H9 (cell line): ENCODE results near the gene CCNB1. TPM values are rescaled to one million over a fixed set of nuclear protein-coding genes. Genes with fewer than 3 reads are reported as not detected.
"Not testable (repeated sequence)": the region's sequence is repeated elsewhere in the genome, so short reads cannot be mapped to it uniquely, and the experiment has no call there.

ENCODE experiments used
- DNase-seq: peaks from one replicate; pipeline ENCODE4 v3.0.0-alpha.2; 2017
- H2AFZ ChIP-seq: one replicate; pipeline ENCODE4 v1.6.1; 2013; ENCODE audit warnings: mild to moderate bottlenecking, low read length, control low read depth, moderate library complexity
- H2AK5ac ChIP-seq: 2 replicates; pipeline ENCODE4 v1.6.1; 2013; ENCODE audit warnings: low read length, control low read depth, mixed read lengths; ENCODE audit not compliant: insufficient read length
- H2BK120ac ChIP-seq: one replicate; pipeline ENCODE4 v1.6.1; 2013; ENCODE audit warnings: low read depth, mild to moderate bottlenecking, low read length, control low read depth, inconsistent platforms; ENCODE audit not compliant: poor library complexity, severe bottlenecking
- H2BK12ac ChIP-seq: 2 replicates; pipeline ENCODE4 v1.6.1; 2013; ENCODE audit warnings: low read length, control low read depth, mixed read lengths, low read depth; ENCODE audit not compliant: insufficient read length
- H2BK15ac ChIP-seq: 2 replicates; pipeline ENCODE4 v1.6.1; 2013; ENCODE audit warnings: low read depth, low read length, control low read depth
- H2BK20ac ChIP-seq: one replicate; pipeline ENCODE4 v1.6.1; 2013; ENCODE audit warnings: low read depth, mild to moderate bottlenecking, low read length, control low read depth, inconsistent platforms; ENCODE audit not compliant: poor library complexity, severe bottlenecking
- H2BK5ac ChIP-seq: 2 replicates; pipeline ENCODE4 v1.6.1; 2013; ENCODE audit warnings: low read length, control low read depth, mixed read lengths; ENCODE audit not compliant: insufficient read length
- H3K14ac ChIP-seq: 2 replicates; pipeline ENCODE4 v1.6.1; 2013; ENCODE audit warnings: low read length, control low read depth; ENCODE audit not compliant: insufficient read depth
- H3K18ac ChIP-seq: 2 replicates; pipeline ENCODE4 v1.6.1; 2013; ENCODE audit warnings: low read depth, mild to moderate bottlenecking, mixed read lengths, low read length, control low read depth; ENCODE audit not compliant: insufficient read length
- H3K23ac ChIP-seq: 2 replicates; pipeline ENCODE4 v1.6.1; 2013; ENCODE audit warnings: low read length, control low read depth, mixed read lengths, low read depth; ENCODE audit not compliant: insufficient read length
- H3K23me2 ChIP-seq: 2 replicates; pipeline ENCODE4 v1.6.1; 2013; ENCODE audit warnings: low read depth, mild to moderate bottlenecking, mixed read lengths, low read length, control low read depth; ENCODE audit not compliant: insufficient read length, poor library complexity, severe bottlenecking
- H3K27ac ChIP-seq: 2 replicates; pipeline ENCODE4 v1.5.1; 2013; ENCODE audit warnings: low read length, control low read depth, mixed read lengths, low read depth; ENCODE audit not compliant: insufficient read length
- H3K27me3 ChIP-seq: 2 replicates; pipeline ENCODE4 v1.6.1; 2013; ENCODE audit warnings: low read length, control low read depth, inconsistent platforms; ENCODE audit not compliant: insufficient read depth
- H3K4ac ChIP-seq: 2 replicates; pipeline ENCODE4 v1.6.1; 2013; ENCODE audit warnings: low read depth, mild to moderate bottlenecking, control low read depth, inconsistent platforms, low read length, moderate library complexity
- H3K4me1 ChIP-seq: 2 replicates; pipeline ENCODE4 v1.6.1; 2013; ENCODE audit warnings: low read length, control low read depth, inconsistent platforms; ENCODE audit not compliant: insufficient read depth
- H3K4me2 ChIP-seq: 2 replicates; pipeline ENCODE4 v1.6.1; 2013; ENCODE audit warnings: low read length, control low read depth, mixed read lengths; ENCODE audit not compliant: insufficient read length, insufficient read depth
- H3K56ac ChIP-seq: 2 replicates; pipeline ENCODE4 v1.6.1; 2013; ENCODE audit warnings: low read depth, mild to moderate bottlenecking, mixed read lengths, low read length, control low read depth; ENCODE audit not compliant: insufficient read length
- H3K79me1 ChIP-seq: 2 replicates; pipeline ENCODE4 v1.6.1; 2013; ENCODE audit warnings: low read depth, mild to moderate bottlenecking, moderate library complexity, low read length, control low read depth, inconsistent platforms; ENCODE audit not compliant: insufficient read depth, poor library complexity, severe bottlenecking
- H3K79me2 ChIP-seq: 2 replicates; pipeline ENCODE4 v1.6.1; 2013; ENCODE audit warnings: low read length, control low read depth, inconsistent platforms; ENCODE audit not compliant: insufficient read depth
- H3K9ac ChIP-seq: 2 replicates; pipeline ENCODE4 v1.6.1; 2013; ENCODE audit warnings: low read length, control low read depth, mixed read lengths; ENCODE audit not compliant: insufficient read length; ENCODE audit errors: extremely low read depth
- H3K9me3 ChIP-seq: one replicate; pipeline ENCODE4 v1.6.1; 2013; ENCODE audit warnings: low read depth, low read length, inconsistent platforms; ENCODE audit not compliant: control insufficient read depth
- H3T11ph ChIP-seq: one replicate; pipeline ENCODE4 v1.6.1; 2013; ENCODE audit warnings: mild to moderate bottlenecking, low read length, control low read depth, inconsistent platforms
- H4K20me1 ChIP-seq: one replicate; pipeline ENCODE4 v1.6.1; 2013; ENCODE audit not compliant: control insufficient read depth, insufficient read length, insufficient read depth
- H4K5ac ChIP-seq: 2 replicates; pipeline ENCODE4 v1.6.1; 2013; ENCODE audit warnings: low read depth, mild to moderate bottlenecking, mixed read lengths, low read length, control low read depth; ENCODE audit not compliant: insufficient read length
- H4K8ac ChIP-seq: replicated peaks from 2 replicates; pipeline ENCODE4 v1.6.1; 2013; ENCODE audit warnings: low read length, control low read depth, mixed read lengths, low read depth; ENCODE audit not compliant: insufficient read length
- H4K91ac ChIP-seq: 2 replicates; pipeline ENCODE4 v1.6.1; 2013; ENCODE audit warnings: low read depth, mild to moderate bottlenecking, moderate library complexity, mixed read lengths, low read length, control low read depth; ENCODE audit not compliant: insufficient read length
- H3K27ac Mint-ChIP-seq, 3 experiments: 2 replicates in 2 of 3; 3 replicates in 1 of 3; pipeline ENCODE4 v1.8.0; 2020 to 2021; ENCODE audit warnings: mixed read lengths in 3 of 3, mild to moderate bottlenecking in 1 of 3, moderate library complexity in 1 of 3
- H3K27me3 Mint-ChIP-seq: 2 replicates; pipeline ENCODE4 v1.8.0; 2021; ENCODE audit warnings: low read depth, mild to moderate bottlenecking, moderate library complexity, mixed read lengths
- H3K36me3 Mint-ChIP-seq, 3 experiments: 2 replicates in 2 of 3; 3 replicates in 1 of 3; pipeline ENCODE4 v1.8.0; 2020 to 2021; ENCODE audit warnings: low read depth in 3 of 3, mixed read lengths in 3 of 3; ENCODE audit not compliant: insufficient read depth in 1 of 3
- H3K4me1 Mint-ChIP-seq, 2 experiments: 2 replicates each; pipeline ENCODE4 v1.8.0; 2020; ENCODE audit warnings: mixed read lengths in 2 of 2
- H3K4me3 Mint-ChIP-seq, 2 experiments: 2 replicates in 1 of 2; 3 replicates in 1 of 2; pipeline ENCODE4 v1.8.0; 2020 to 2021; ENCODE audit warnings: mild to moderate bottlenecking in 2 of 2, mixed read lengths in 2 of 2, moderate library complexity in 1 of 2
- H3K9me3 Mint-ChIP-seq, 2 experiments: 2 replicates in 1 of 2; 3 replicates in 1 of 2; pipeline ENCODE4 v1.8.0; 2020; ENCODE audit warnings: mild to moderate bottlenecking in 2 of 2, mixed read lengths in 2 of 2, moderate library complexity in 1 of 2
- WGBS: extraction: QIAGEN DNeasy Blood & Tissue Kit; methylation state at CpG from one replicate; pipeline ENCODE4 v1.1.7; 2013; ENCODE audit warnings: missing lambda C conversion rate, low lambda C conversion rate, mixed read lengths; ENCODE audit not compliant: insufficient read length; ENCODE audit errors: extremely low coverage; 5-methylcytosine and 5-hydroxymethylcytosine counted together
- total RNA-seq: library from RNA; stranded (reverse); gene quantifications from 2 replicates; pipeline ENCODE4 v1.2.1, GENCODE V29; 2021

The CCNB1 gene
- total RNA-seq, 1 experiment from 2014 or later, result 310 TPM

GRCh38 chr5:69220833-69221232, 53.9 kb downstream of the CCNB1 start:
- H2BK20ac ChIP-seq, H3K27me3 Mint-ChIP-seq, H3K18ac ChIP-seq, H2AK5ac ChIP-seq, DNase-seq, H3K23me2 ChIP-seq, H3K9me3 ChIP-seq, H3K9me3 Mint-ChIP-seq, H2AFZ ChIP-seq, H2BK120ac ChIP-seq, H3K79me2 ChIP-seq, H4K20me1 ChIP-seq, H3K79me1 ChIP-seq, H3K27me3 ChIP-seq, H3K4me3 Mint-ChIP-seq, H2BK5ac ChIP-seq, H3K4me1 ChIP-seq, H2BK12ac ChIP-seq, H3K4me2 ChIP-seq, H3K27ac ChIP-seq, H4K8ac ChIP-seq, H4K5ac ChIP-seq, H3T11ph ChIP-seq, H4K91ac ChIP-seq, H3K14ac ChIP-seq, H3K4ac ChIP-seq, H3K27ac Mint-ChIP-seq, H3K23ac ChIP-seq, H3K9ac ChIP-seq, H3K56ac ChIP-seq, H2BK15ac ChIP-seq: not testable (repeated sequence)
- Mint-ChIP-seq H3K36me3 (peaks cover 16 to 30% (median 17%) of the 10 kb centered on the region in 3 experiments), H3K4me1 (peaks cover 3 to 12% of the 10 kb centered on the region in 2 experiments)
- no CpG with 5 or more reads among the region's 9 CpGs for WGBS
